T47D (cell line): ENCODE measurements around the gene GRID2.
A peak's percentile ranks its signal among the peaks of the same experiment; 100 is the strongest.

Source experiments
- DNase-seq, 2 experiments: peaks; one replicate each; pipeline versions ENCODE4 v3.0.0 to v3.0.0-alpha.2; 2011 to 2012; ENCODE audit warnings: low read depth in 1 of 2, low spot score in 1 of 2
- JUND ChIP-seq: IDR thresholded peaks from 2 replicates; pipeline ENCODE4 v1.6.1; 2012; ENCODE audit warnings: low read depth
- in situ Hi-C: cut with HindIII; loops from 2 replicates; pipeline ENCODE4 v1.10.0; 2016; ENCODE audit warnings: low sequenced_read_pairs, low pct_unique_long_range_greater_than_20kb

GRID2 gene

GRCh38 chr4:92789741-92790140 lies 486.0 kb downstream of the GRID2 start:
- no peak for TF ChIP-seq JUND
- DNase-seq, result no peak
- in situ Hi-C loops, result no loop called here

- in situ Hi-C loops, result no loop called here
- no peak for DNase-seq
- no peak for TF ChIP-seq JUND
Measured at GRCh38 chr4:92791871-92792440, 488.2 kb downstream of the GRID2 start.

GRCh38 chr4:92809381-92809780 lies 505.6 kb downstream of the GRID2 start:
- DNase-seq, result no peak
- TF ChIP-seq JUND, result no peak
- in situ Hi-C loops, result no loop called here

GRCh38 chr4:92812652-92813051 lies 508.9 kb downstream of the GRID2 start:
- in situ Hi-C loops, result no loop called here
- no peak for TF ChIP-seq JUND
- no peak for DNase-seq

GRCh38 chr4:92814677-92815076 lies 510.9 kb downstream of the GRID2 start:
- DNase-seq, result no peak
- TF ChIP-seq JUND, result no peak
- in situ Hi-C loops, result no loop called here

GRCh38 chr4:92825256-92825655 lies 521.5 kb downstream of the GRID2 start:
- in situ Hi-C loops, result no loop called here
- DNase-seq, result no peak
- TF ChIP-seq JUND, result no peak

GRCh38 chr4:92825791-92826190 lies 522.0 kb downstream of the GRID2 start:
- TF ChIP-seq JUND, result no peak
- no peak for DNase-seq
- in situ Hi-C loops, result no loop called here

GRCh38 chr4:92830771-92831170 lies 527.0 kb downstream of the GRID2 start:
- in situ Hi-C loops, result no loop called here
- DNase-seq, result no peak
- TF ChIP-seq JUND, result no peak

GRCh38 chr4:92840880-92841279 lies 537.1 kb downstream of the GRID2 start:
- no peak for TF ChIP-seq JUND
- no peak for DNase-seq
- in situ Hi-C loops, result no loop called here

- no peak for TF ChIP-seq JUND
- in situ Hi-C loops, result no loop called here
- no peak for DNase-seq
Measured at GRCh38 chr4:92843784-92844183, 540.0 kb downstream of the GRID2 start.

- in situ Hi-C loops, result no loop called here
- TF ChIP-seq JUND, result no peak
- no peak for DNase-seq
Measured at GRCh38 chr4:92847026-92847425, 543.3 kb downstream of the GRID2 start.

GRCh38 chr4:92862509-92862908 lies 558.7 kb downstream of the GRID2 start:
- TF ChIP-seq JUND, result no peak
- DNase-seq, result no peak
- in situ Hi-C loops, result no loop called here

GRCh38 chr4:92864096-92864495 lies 560.3 kb downstream of the GRID2 start:
- DNase-seq, result no peak
- in situ Hi-C loops, result no loop called here
- no peak for TF ChIP-seq JUND

- DNase-seq, result peak in 1 of 2 experiments; percentile 11
- TF ChIP-seq JUND, result no peak
- in situ Hi-C loops, result no loop called here
Measured at GRCh38 chr4:92872604-92873003, 568.8 kb downstream of the GRID2 start.
